ENCODE data around the gene MON1B. TPM values are rescaled to one million over a fixed set of nuclear protein-coding genes. Genes with fewer than 3 reads are reported as not detected.

The MON1B gene
- total and polyA plus RNA-seq, 2 of the 8 experiments (the other 6 are each of a cell fraction or from before 2014, with no cell fraction given), result 20.0 to 45.9 TPM

DNA sequence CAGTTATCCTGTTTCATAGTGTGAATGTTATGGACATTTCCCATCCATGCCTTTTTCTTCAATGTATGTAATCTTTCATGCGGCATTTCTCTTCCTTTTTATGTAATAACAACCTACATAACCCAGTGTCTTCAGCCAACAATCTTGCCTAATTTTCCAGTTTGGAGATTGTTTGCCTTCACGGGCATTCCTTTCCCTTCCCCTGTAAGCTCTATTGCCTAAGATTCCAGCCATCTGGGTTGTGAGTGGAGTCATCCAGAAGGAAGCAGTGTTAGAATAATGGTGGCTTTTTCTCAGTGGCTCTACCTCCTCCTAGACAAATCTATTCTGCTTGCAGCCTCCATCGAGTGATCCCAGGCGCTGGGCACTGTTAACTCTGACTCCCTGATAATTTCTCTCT lies 30.5 kb downstream of the MON1B start:
- TF ChIP-seq TAF7 (optimal IDR thresholded peaks at IDR 0.05; ENCODE audit: borderline replicate concordance, low read depth, low read length), result no peak
- TF ChIP-seq TAF1 (IDR thresholded peaks at IDR 0.05; ENCODE audit: low read depth, low read length), result no peak
- TF ChIP-seq SIRT6 (IDR thresholded peaks at IDR 0.05; ENCODE audit: low read length), result no peak
- TF ChIP-seq ASH2L (IDR thresholded peaks at IDR 0.05; ENCODE audit: low read length), result no peak
- WGBS, 2 experiments (ENCODE audit: extremely low coverage in 1 of 2, insufficient coverage in 1 of 2, insufficient read length in 1 of 2, insufficient replicate concordance in 2 of 2, low coverage in 1 of 2, low lambda C conversion rate in 2 of 2, missing lambda C conversion rate in 1 of 2), result 88% methylated on average over 4 of the region's 4 CpGs; no CpG with 5 or more reads in 1 of the 2 experiments

More for the DNA sequence above, 30.5 kb downstream of the MON1B start:
- Histone ChIP-seq H3K23ac (ENCODE audit: insufficient read length) (no peak overlapping the region), H3K79me2 (ENCODE audit: control insufficient read depth in 1 of 2, insufficient read depth in 2 of 2, low read length in 2 of 2) (no peaks in the 10 kb centered on the region), H3K14ac (ENCODE audit: insufficient read length) (no peak overlapping the region), H3K79me1 (ENCODE audit: low read depth, low read length) (no peaks in the 10 kb centered on the region), H3K18ac (ENCODE audit: extremely low read depth, low read length) (no peak overlapping the region), H4K20me1 (replicated peaks in 1 of 2; ENCODE audit: control insufficient read depth in 1 of 2, insufficient read depth in 2 of 2, low read length in 2 of 2) (no peaks in the 10 kb centered on the region), H4K8ac (ENCODE audit: extremely low read depth, insufficient read depth, low read length) (no peak overlapping the region), H3K4ac (replicated peaks; ENCODE audit: insufficient read length, low read depth, low read length) (no peak overlapping the region), H3K4me2 (ENCODE audit: insufficient read depth in 1 of 2, low read depth in 2 of 2, low read length in 2 of 2) (no peak overlapping the region), H2AK5ac (ENCODE audit: low read depth, low read length) (no peak overlapping the region), H3K23me2 (ENCODE audit: low read depth, low read length) (no peaks in the 10 kb centered on the region), H2BK5ac (ENCODE audit: low read depth, low read length) (no peak overlapping the region), H3K27me3 (replicated peaks in 1 of 4; ENCODE audit: control insufficient read depth in 3 of 4, extremely low read depth in 1 of 4, insufficient read depth in 3 of 4, low read length in 3 of 4) (no peaks in the 10 kb centered on the region), H2AFZ (ENCODE audit: low read length) (no peak overlapping the region), H2BK20ac (ENCODE audit: low read length) (no peak overlapping the region), H3K36me3 (ENCODE audit: control insufficient read depth in 2 of 4, insufficient read depth in 4 of 4, low read length in 3 of 4) (no peaks in the 10 kb centered on the region), H3K27ac (ENCODE audit: low read depth, low read length) (no peak overlapping the region), H3K9me3 (ENCODE audit: insufficient read depth in 2 of 2, low read depth in 1 of 2, low read length in 1 of 2) (no peaks in the 10 kb centered on the region), H3K56ac (replicated peaks; ENCODE audit: insufficient read length, low read depth, low read length) (no peak overlapping the region), H2BK120ac (replicated peaks; ENCODE audit: low read depth, low read length) (no peak overlapping the region), H3K4me3 (ENCODE audit: extremely low read depth in 1 of 4, insufficient read depth in 2 of 4, low read depth in 3 of 4, low read length in 4 of 4) (no peak overlapping the region), H3K4me1 (replicated peaks in 1 of 4; ENCODE audit: control insufficient read depth in 3 of 4, insufficient read depth in 4 of 4, low read length in 3 of 4) (peaks cover 0 to 5% (median 2%) of the 10 kb centered on the region in 4 experiments; a peak in 1 of 7 replicates), H4K91ac (replicated peaks; ENCODE audit: insufficient read length, low read length) (no peak overlapping the region), H4K5ac (ENCODE audit: insufficient read length, low read depth, low read length) (no peak overlapping the region), H2BK15ac (ENCODE audit: low read length) (no peak overlapping the region), H3K9ac (replicated peaks in 1 of 4; ENCODE audit: extremely low read depth in 1 of 4, low read depth in 3 of 4, low read length in 3 of 4) (no peak overlapping the region), H2BK12ac (ENCODE audit: low read depth, low read length) (no peak overlapping the region)
- POLR2A ChIA-PET (ENCODE audit: partially characterized antibody), result interaction anchor here (0.7 kb wide), 1 partner anchor 9 kb away, joined by 3 read pairs; no protein-coding TSS in a partner anchor
- CTCF ChIA-PET (ENCODE audit: partially characterized antibody), result interaction anchor here (1.7 to 3.2 kb wide), 3 partner anchors 13 to 362 kb away, joined by 3 to 22 read pairs (median 9); partner anchors contain the start of gene ADAMTS18
- DNase-seq (ENCODE audit: low read depth in 1 of 2, low spot score in 2 of 2) (no peak), FAIRE-seq (no peak)
